ENCODE results near the gene SNAI3.

Gene SNAI3

DNA sequence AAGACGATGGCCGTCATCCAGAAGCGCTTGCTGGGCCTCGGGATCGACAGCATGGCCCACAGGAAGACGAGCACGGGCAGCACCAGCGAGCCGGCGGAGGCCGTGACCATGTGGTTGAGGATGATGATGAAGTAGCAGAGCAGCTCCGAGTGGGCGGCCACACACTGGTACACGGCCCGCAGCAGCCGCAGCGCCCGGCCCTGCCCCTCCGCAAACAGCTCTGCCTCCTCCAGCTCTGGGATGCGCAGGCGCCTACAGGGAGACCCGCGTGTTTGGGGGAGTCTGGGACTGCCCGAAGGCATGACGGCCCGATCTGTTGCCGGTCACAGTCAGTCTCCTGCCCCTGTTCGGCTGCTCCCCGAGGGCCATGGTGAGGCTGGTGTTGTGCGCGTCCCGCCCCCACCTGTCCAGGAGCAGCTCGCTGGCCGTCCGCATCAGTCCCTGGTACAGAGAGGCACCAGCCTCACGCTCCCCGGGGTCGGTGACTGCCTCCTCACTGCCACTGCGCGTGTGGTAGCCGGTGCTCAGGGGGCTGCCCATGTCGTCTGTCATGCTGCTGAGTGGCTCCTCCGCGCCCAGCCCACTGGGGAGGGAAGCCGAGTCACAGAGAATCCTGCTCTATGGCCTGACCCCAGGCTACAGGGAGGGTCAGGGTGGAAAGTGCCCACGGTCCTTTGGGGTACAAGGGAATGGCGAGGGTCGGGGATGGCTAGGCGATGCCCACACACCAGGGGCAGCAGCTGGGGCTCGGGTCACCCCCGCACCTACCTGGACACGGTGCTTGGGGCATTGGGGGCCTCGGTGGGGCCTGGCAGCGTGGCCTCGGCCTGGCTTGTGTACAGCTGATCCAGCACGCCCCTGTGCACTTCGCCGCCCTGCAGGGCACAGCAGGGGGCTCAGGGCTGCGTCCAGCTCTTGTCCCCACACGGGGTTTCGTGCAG, 35.8 kb upstream of the SNAI3 start:
- H3F3A ChIP-seq (ENCODE audit: low read depth), result no peaks in the 10 kb centered on the region
- TF ChIP-seq, protein P1, sequence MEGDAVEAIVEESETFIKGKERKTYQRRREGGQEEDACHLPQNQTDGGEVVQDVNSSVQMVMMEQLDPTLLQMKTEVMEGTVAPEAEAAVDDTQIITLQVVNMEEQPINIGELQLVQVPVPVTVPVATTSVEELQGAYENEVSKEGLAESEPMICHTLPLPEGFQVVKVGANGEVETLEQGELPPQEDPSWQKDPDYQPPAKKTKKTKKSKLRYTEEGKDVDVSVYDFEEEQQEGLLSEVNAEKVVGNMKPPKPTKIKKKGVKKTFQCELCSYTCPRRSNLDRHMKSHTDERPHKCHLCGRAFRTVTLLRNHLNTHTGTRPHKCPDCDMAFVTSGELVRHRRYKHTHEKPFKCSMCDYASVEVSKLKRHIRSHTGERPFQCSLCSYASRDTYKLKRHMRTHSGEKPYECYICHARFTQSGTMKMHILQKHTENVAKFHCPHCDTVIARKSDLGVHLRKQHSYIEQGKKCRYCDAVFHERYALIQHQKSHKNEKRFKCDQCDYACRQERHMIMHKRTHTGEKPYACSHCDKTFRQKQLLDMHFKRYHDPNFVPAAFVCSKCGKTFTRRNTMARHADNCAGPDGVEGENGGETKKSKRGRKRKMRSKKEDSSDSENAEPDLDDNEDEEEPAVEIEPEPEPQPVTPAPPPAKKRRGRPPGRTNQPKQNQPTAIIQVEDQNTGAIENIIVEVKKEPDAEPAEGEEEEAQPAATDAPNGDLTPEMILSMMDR (conservative IDR thresholded peaks at IDR 0.05; ENCODE audit: low read length), result no peak
- no peak for TF ChIP-seq EZH2phosphoT487 (IDR thresholded peaks at IDR 0.05; ENCODE audit: borderline replicate concordance)
- no peaks in the 10 kb centered on the region for H3K27me3 ChIP-seq (ENCODE audit: insufficient read depth, low read length, poor library complexity, severe bottlenecking)
- H3K4me2 ChIP-seq (ENCODE audit: low read depth, low read length, poor library complexity, severe bottlenecking), result no peak overlapping the region
- H2AFZ ChIP-seq (ENCODE audit: low read length), result no peak overlapping the region
- no peaks in the 10 kb centered on the region for H3K9me3 ChIP-seq (ENCODE audit: insufficient read depth, low read depth, low read length)
- no peaks in the 10 kb centered on the region for H3K79me2 ChIP-seq (ENCODE audit: insufficient read depth, low read length)
- H3K9ac ChIP-seq (ENCODE audit: low read depth, low read length, poor library complexity, severe bottlenecking), result no peak overlapping the region
- no peaks in the 10 kb centered on the region for H4K20me1 ChIP-seq (ENCODE audit: insufficient read depth, low read length, poor library complexity, severe bottlenecking)
- H3K4me3 ChIP-seq (ENCODE audit: low read length, poor library complexity, severe bottlenecking), result no peak overlapping the region
- H3K36me3 ChIP-seq (ENCODE audit: insufficient read depth, low read length), result peaks cover 39% of the 10 kb centered on the region; the same call in 1 of the 2 replicates
- no peaks in the 10 kb centered on the region for H3K4me1 ChIP-seq (ENCODE audit: insufficient read depth, low read length, poor library complexity, severe bottlenecking)
- no peaks in the 10 kb centered on the region for H3K9me2 ChIP-seq (replicated peaks; ENCODE audit: low read depth, low read length)

DNA sequence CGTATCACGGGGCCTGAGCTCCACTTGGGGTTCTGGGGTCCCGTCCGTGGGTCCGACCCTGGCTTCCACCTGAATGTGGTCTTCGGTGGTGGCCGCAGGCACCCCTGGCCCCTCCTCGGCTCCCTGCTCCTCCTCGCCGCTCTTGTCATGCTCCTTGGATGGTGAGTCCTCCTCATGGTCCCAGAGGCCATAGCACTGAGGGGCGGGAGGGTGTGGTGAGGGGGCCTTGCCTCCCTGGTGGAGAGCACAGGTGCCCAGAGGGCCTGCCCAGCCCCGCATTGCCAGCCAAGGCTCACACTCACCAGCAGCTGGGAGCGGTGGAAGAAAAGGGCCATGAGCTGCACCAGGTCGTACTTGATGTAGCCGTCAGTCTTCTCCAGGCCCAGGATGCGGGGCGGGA, 34.9 kb upstream of the SNAI3 start:
- Histone ChIP-seq H3K79me2 (ENCODE audit: insufficient read depth, low read length) (no peaks in the 10 kb centered on the region), H4K20me1 (ENCODE audit: insufficient read depth, low read length, poor library complexity, severe bottlenecking) (no peaks in the 10 kb centered on the region), H3F3A (ENCODE audit: low read depth) (no peaks in the 10 kb centered on the region), H3K4me1 (ENCODE audit: insufficient read depth, low read length, poor library complexity, severe bottlenecking) (no peaks in the 10 kb centered on the region), H2AFZ (ENCODE audit: low read length) (no peak overlapping the region), H3K36me3 (ENCODE audit: insufficient read depth, low read length) (peaks cover 43% of the 10 kb centered on the region; the same call in 1 of the 2 replicates), H3K4me2 (ENCODE audit: low read depth, low read length, poor library complexity, severe bottlenecking) (no peak overlapping the region), H3K4me3 (ENCODE audit: low read length, poor library complexity, severe bottlenecking) (no peak overlapping the region), H3K9me3 (ENCODE audit: insufficient read depth, low read depth, low read length) (no peaks in the 10 kb centered on the region), H3K9me2 (replicated peaks; ENCODE audit: low read depth, low read length) (no peaks in the 10 kb centered on the region), H3K27me3 (ENCODE audit: insufficient read depth, low read length, poor library complexity, severe bottlenecking) (no peaks in the 10 kb centered on the region), H3K9ac (ENCODE audit: low read depth, low read length, poor library complexity, severe bottlenecking) (no peak overlapping the region)
- TF ChIP-seq EZH2phosphoT487 (IDR thresholded peaks at IDR 0.05; ENCODE audit: borderline replicate concordance), result no peak
- TF ChIP-seq, protein P1 (conservative IDR thresholded peaks at IDR 0.05; ENCODE audit: low read length), result no peak

DNA sequence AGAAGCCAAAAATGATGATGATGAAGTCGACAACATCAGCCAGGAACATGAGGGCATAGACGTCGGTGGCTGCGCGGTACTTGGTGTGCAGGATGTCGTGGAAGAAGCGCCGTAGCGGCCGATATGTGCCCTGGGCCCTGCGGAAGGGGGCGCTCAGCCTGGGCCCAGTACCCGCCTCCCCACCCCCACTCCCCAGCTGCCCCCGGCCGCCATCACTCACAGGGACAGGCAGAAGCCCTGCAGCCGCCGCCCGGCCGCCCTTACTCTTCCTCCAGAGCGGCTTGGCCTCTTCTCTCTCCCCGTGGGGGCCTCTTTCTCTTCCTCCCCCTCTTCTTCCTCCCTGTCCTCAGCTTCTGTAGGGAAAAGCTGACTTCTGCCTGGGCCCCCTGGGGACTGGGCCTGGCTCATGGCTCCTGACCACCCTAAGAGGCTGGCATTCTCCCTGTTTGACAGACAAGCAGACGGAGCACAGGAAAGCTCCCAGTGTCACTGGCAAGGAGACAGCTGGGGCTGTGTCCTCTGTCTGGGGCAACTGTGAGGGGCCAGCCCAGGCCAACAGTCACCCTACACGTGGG, 34.2 kb upstream of the SNAI3 start:
- H3F3A ChIP-seq (ENCODE audit: low read depth), result no peaks in the 10 kb centered on the region
- H3K9me2 ChIP-seq (replicated peaks; ENCODE audit: low read depth, low read length), result no peaks in the 10 kb centered on the region
- no peak overlapping the region for H3K4me3 ChIP-seq (ENCODE audit: low read length, poor library complexity, severe bottlenecking)
- H3K27me3 ChIP-seq (ENCODE audit: insufficient read depth, low read length, poor library complexity, severe bottlenecking), result no peaks in the 10 kb centered on the region
- H4K20me1 ChIP-seq (ENCODE audit: insufficient read depth, low read length, poor library complexity, severe bottlenecking), result no peaks in the 10 kb centered on the region
- no peak for TF ChIP-seq EZH2phosphoT487 (IDR thresholded peaks at IDR 0.05; ENCODE audit: borderline replicate concordance)
- TF ChIP-seq, protein P1 (conservative IDR thresholded peaks at IDR 0.05; ENCODE audit: low read length), result no peak
- H2AFZ ChIP-seq (ENCODE audit: low read length), result no peak overlapping the region
- H3K9ac ChIP-seq (ENCODE audit: low read depth, low read length, poor library complexity, severe bottlenecking), result no peak overlapping the region
- no peak overlapping the region for H3K4me2 ChIP-seq (ENCODE audit: low read depth, low read length, poor library complexity, severe bottlenecking)
- H3K9me3 ChIP-seq (ENCODE audit: insufficient read depth, low read depth, low read length), result no peaks in the 10 kb centered on the region
- no peaks in the 10 kb centered on the region for H3K4me1 ChIP-seq (ENCODE audit: insufficient read depth, low read length, poor library complexity, severe bottlenecking)
- H3K36me3 ChIP-seq (ENCODE audit: insufficient read depth, low read length), result peaks cover 44% of the 10 kb centered on the region; the same call in 1 of the 2 replicates
- no peaks in the 10 kb centered on the region for H3K79me2 ChIP-seq (ENCODE audit: insufficient read depth, low read length)
